ENCODE results near the gene THADA. TPM values are rescaled to one million over a fixed set of nuclear protein-coding genes. Genes with fewer than 3 reads are reported as not detected.

The THADA gene
- total RNA-seq, 1 experiment from 2014 or later, result 20.1 TPM

GRCh38 chr2:43302961-43303494 lies 292.8 kb downstream of the THADA start:
- no peak for DNase-seq
- H3K9me3 Mint-ChIP-seq, result no peaks in the 10 kb centered on the region; a peak in 2 of 5 replicates
- H3K27ac ChIP-seq (ENCODE audit: insufficient read length, low read depth, low read length), result no peak overlapping the region
- no peaks in the 10 kb centered on the region for H3K23me2 ChIP-seq (ENCODE audit: insufficient read length, low read depth, low read length, poor library complexity, severe bottlenecking)
- H4K5ac ChIP-seq (ENCODE audit: insufficient read length, low read depth, low read length), result no peak overlapping the region
- H2BK5ac ChIP-seq (ENCODE audit: insufficient read length, low read length), result no peak overlapping the region
- H4K20me1 ChIP-seq (ENCODE audit: control insufficient read depth, insufficient read depth, insufficient read length), result no peaks in the 10 kb centered on the region
- no peak overlapping the region for H2BK20ac ChIP-seq (ENCODE audit: low read depth, low read length, poor library complexity, severe bottlenecking)
- no peaks in the 10 kb centered on the region for H3K4me1 ChIP-seq (ENCODE audit: insufficient read depth, low read length)
- no peak overlapping the region for H2BK120ac ChIP-seq (ENCODE audit: low read depth, low read length, poor library complexity, severe bottlenecking)
- no peaks in the 10 kb centered on the region for H3K79me2 ChIP-seq (ENCODE audit: insufficient read depth, low read length)
- H3K79me1 ChIP-seq (ENCODE audit: insufficient read depth, low read depth, low read length, poor library complexity, severe bottlenecking), result no peaks in the 10 kb centered on the region
- no peak overlapping the region for H2AFZ ChIP-seq (ENCODE audit: low read length)
- H3K4ac ChIP-seq (ENCODE audit: low read depth, low read length), result no peak overlapping the region
- H2AK5ac ChIP-seq (ENCODE audit: insufficient read length, low read length), result no peak overlapping the region
- H4K8ac ChIP-seq (replicated peaks; ENCODE audit: insufficient read length, low read depth, low read length), result no peak overlapping the region
- H3K27ac Mint-ChIP-seq, result no peak overlapping the region
- no peak overlapping the region for H3T11ph ChIP-seq (ENCODE audit: low read length)
- no peak overlapping the region for H3K56ac ChIP-seq (ENCODE audit: insufficient read length, low read depth, low read length)
- no peak overlapping the region for H2BK15ac ChIP-seq (ENCODE audit: low read depth, low read length)
- H2BK12ac ChIP-seq (ENCODE audit: insufficient read length, low read depth, low read length), result no peak overlapping the region
- H3K27me3 Mint-ChIP-seq (ENCODE audit: low read depth), result no peaks in the 10 kb centered on the region
- H3K9ac ChIP-seq (ENCODE audit: extremely low read depth, insufficient read length, low read length), result no peak overlapping the region
- H3K27me3 ChIP-seq (ENCODE audit: insufficient read depth, low read length), result no peaks in the 10 kb centered on the region
- H3K4me2 ChIP-seq (ENCODE audit: insufficient read depth, insufficient read length, low read length), result no peak overlapping the region
- peaks cover 9 to 11% of the 10 kb centered on the region in 2 experiments for H3K4me1 Mint-ChIP-seq
- H3K9me3 ChIP-seq (ENCODE audit: control insufficient read depth, low read depth, low read length), result no peaks in the 10 kb centered on the region
- no peak overlapping the region for H3K14ac ChIP-seq (ENCODE audit: insufficient read depth, low read length)
- no peak overlapping the region for H3K4me3 Mint-ChIP-seq
- H3K18ac ChIP-seq (ENCODE audit: insufficient read length, low read depth, low read length), result no peak overlapping the region
- H3K36me3 Mint-ChIP-seq (ENCODE audit: insufficient read depth in 1 of 3, low read depth in 3 of 3), result no peaks in the 10 kb centered on the region
- H4K91ac ChIP-seq (ENCODE audit: insufficient read length, low read depth, low read length), result no peak overlapping the region
- no peak overlapping the region for H3K23ac ChIP-seq (ENCODE audit: insufficient read length, low read depth, low read length)
- TF ChIP-seq CTCF (conservative IDR thresholded peaks at IDR 0.05), result no peak

Measured in H9 (cell line).